Sigmoid colon (tissue), 4 donors: ENCODE data around the gene PIK3CD.

ENCODE experiments used
- EP300 ChIP-seq, 4 donors: sonication (generic); formaldehyde crosslinking; IDR thresholded peaks; one replicate each; pipeline ENCODE4 v1.6.1; 2017; ENCODE audit warnings: antibody characterized with exemption in 4 of 4
- TF ChIP-seq, protein P1 (sequence below), 4 experiments: fragments of 450-650 bp in 3 of 4; fragments of 200-600 bp in 1 of 4; IDR thresholded peaks; one replicate each; pipeline ENCODE4 v1.5.1; 2016 to 2019; ENCODE audit warnings: antibody characterized with exemption in 4 of 4, mild to moderate bottlenecking in 3 of 4, moderate library complexity in 2 of 4

DNA sequence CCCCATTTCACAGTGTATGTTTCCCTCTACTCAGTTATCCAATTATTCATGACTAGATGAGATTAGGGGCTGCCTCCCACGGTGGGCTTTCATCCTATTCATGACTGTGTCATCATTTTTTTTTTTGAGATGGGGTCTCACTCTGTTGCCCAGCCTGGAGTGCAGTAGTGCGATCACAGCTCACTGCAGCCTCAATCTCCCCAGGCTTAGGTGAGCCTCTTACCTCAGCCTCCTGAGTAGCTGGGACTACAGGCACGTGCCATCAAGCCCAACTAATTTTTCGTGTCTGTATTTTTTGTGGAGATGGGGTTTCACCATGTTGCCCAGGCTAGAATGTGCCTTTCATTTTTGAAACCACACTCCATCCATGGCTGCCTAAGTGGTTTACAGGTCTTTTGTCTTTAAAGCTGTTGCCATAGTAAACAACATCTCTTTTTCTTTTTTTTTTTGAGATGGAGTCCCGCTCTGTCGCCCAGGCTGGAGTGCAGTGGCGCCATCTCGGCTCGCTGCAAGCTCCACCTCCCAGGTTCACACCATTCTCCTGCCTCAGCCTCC is 60.0 kb downstream of the PIK3CD start:
- TF ChIP-seq, protein P1, sequence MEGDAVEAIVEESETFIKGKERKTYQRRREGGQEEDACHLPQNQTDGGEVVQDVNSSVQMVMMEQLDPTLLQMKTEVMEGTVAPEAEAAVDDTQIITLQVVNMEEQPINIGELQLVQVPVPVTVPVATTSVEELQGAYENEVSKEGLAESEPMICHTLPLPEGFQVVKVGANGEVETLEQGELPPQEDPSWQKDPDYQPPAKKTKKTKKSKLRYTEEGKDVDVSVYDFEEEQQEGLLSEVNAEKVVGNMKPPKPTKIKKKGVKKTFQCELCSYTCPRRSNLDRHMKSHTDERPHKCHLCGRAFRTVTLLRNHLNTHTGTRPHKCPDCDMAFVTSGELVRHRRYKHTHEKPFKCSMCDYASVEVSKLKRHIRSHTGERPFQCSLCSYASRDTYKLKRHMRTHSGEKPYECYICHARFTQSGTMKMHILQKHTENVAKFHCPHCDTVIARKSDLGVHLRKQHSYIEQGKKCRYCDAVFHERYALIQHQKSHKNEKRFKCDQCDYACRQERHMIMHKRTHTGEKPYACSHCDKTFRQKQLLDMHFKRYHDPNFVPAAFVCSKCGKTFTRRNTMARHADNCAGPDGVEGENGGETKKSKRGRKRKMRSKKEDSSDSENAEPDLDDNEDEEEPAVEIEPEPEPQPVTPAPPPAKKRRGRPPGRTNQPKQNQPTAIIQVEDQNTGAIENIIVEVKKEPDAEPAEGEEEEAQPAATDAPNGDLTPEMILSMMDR (IDR thresholded peaks at IDR 0.05) = no peak
- no peak for TF ChIP-seq EP300 (IDR thresholded peaks at IDR 0.05)
